ENCODE data around the gene GMNN. TPM values are rescaled to one million over a fixed set of nuclear protein-coding genes. Genes with fewer than 3 reads are reported as not detected.
"Not testable (repeated sequence)": the region's sequence is repeated elsewhere in the genome, so short reads cannot be mapped to it uniquely, and the experiment has no call there.

Gene GMNN
- total and polyA plus RNA-seq, 2 experiments from 2014 or later: 88.2 to 202 TPM

GRCh38 chr6:24734166-24734565 lies 40.6 kb upstream of the GMNN start:
- Mint-ChIP-seq H3K4me3 (no peak overlapping the region), H3K4me1 (no peaks in the 10 kb centered on the region)
- H2AFZ ChIP-seq: no peak overlapping the region

DNA sequence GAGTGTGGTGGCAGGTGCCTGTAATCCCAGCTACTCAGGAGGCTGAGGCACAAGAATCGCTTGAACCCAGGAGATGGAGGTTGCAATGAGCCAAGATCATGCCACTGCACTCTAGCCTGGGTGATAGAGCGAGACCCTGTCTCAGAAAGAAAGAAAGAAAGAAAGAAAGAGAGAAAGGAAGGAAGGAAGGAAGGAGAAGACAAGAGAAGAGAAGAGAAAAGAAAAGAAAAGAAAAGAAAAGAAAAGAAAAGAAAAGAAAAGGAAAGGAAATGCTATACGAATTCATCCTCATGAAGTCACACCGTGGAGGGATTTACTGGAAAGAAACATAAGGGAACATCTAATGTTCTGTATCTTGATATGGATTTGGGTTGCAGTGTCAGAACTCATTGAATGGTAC lies 40.0 kb upstream of the GMNN start:
- Mint-ChIP-seq H3K36me3 (ENCODE audit: low read depth) (peaks cover 18% of the 10 kb centered on the region), H3K9me3 (peaks cover 32% of the 10 kb centered on the region)
- H3K27ac ChIP-seq (ENCODE audit: low read depth); H3K4me3 Mint-ChIP-seq; H3K4me3 ChIP-seq; DNase-seq (ENCODE audit: low spot score); H3F3A ChIP-seq (replicated peaks; ENCODE audit: low read depth); H3K4me1 ChIP-seq (ENCODE audit: insufficient read depth); H3K4me1 Mint-ChIP-seq; H3K27ac Mint-ChIP-seq; H2AFZ ChIP-seq; H3K79me2 ChIP-seq (replicated peaks; ENCODE audit: insufficient read depth); H3K27me3 Mint-ChIP-seq (ENCODE audit: insufficient read depth, low read depth, poor library complexity); H3K27me3 ChIP-seq (ENCODE audit: insufficient read depth); H4K20me1 ChIP-seq (replicated peaks; ENCODE audit: insufficient read depth); H3K9me2 ChIP-seq (ENCODE audit: insufficient read depth); ATAC-seq; H3K4me2 ChIP-seq: not testable (repeated sequence)
- peaks cover 12% of the 10 kb centered on the region; the same call in 1 of the 2 replicates for H3K36me3 ChIP-seq (ENCODE audit: insufficient read depth)

More at GRCh38 chr6:24734166-24734565, 40.6 kb upstream of the GMNN start:
- ATAC-seq (no peak), DNase-seq (ENCODE audit: low spot score) (no peak)
- Histone ChIP-seq H3K4me1 (ENCODE audit: insufficient read depth) (no peaks in the 10 kb centered on the region), H3K4me3 (no peak overlapping the region), H3K4me2 (no peak overlapping the region), H3K9me2 (ENCODE audit: insufficient read depth) (no peaks in the 10 kb centered on the region), H3K79me2 (replicated peaks; ENCODE audit: insufficient read depth) (no peaks in the 10 kb centered on the region), H4K20me1 (replicated peaks; ENCODE audit: insufficient read depth) (no peaks in the 10 kb centered on the region), H3K27me3 (ENCODE audit: insufficient read depth) (no peaks in the 10 kb centered on the region), H3F3A (replicated peaks; ENCODE audit: low read depth) (no peaks in the 10 kb centered on the region), H3K27ac (ENCODE audit: low read depth) (no peak overlapping the region), H3K36me3 (ENCODE audit: insufficient read depth) (peaks cover 12% of the 10 kb centered on the region; the same call in 1 of the 2 replicates)
- H3K36me3 Mint-ChIP-seq (ENCODE audit: low read depth): peaks cover 18% of the 10 kb centered on the region
- TF ChIP-seq NANOG (IDR thresholded peaks at IDR 0.05; ENCODE audit: borderline replicate concordance): no peak
- TF ChIP-seq, protein P1, sequence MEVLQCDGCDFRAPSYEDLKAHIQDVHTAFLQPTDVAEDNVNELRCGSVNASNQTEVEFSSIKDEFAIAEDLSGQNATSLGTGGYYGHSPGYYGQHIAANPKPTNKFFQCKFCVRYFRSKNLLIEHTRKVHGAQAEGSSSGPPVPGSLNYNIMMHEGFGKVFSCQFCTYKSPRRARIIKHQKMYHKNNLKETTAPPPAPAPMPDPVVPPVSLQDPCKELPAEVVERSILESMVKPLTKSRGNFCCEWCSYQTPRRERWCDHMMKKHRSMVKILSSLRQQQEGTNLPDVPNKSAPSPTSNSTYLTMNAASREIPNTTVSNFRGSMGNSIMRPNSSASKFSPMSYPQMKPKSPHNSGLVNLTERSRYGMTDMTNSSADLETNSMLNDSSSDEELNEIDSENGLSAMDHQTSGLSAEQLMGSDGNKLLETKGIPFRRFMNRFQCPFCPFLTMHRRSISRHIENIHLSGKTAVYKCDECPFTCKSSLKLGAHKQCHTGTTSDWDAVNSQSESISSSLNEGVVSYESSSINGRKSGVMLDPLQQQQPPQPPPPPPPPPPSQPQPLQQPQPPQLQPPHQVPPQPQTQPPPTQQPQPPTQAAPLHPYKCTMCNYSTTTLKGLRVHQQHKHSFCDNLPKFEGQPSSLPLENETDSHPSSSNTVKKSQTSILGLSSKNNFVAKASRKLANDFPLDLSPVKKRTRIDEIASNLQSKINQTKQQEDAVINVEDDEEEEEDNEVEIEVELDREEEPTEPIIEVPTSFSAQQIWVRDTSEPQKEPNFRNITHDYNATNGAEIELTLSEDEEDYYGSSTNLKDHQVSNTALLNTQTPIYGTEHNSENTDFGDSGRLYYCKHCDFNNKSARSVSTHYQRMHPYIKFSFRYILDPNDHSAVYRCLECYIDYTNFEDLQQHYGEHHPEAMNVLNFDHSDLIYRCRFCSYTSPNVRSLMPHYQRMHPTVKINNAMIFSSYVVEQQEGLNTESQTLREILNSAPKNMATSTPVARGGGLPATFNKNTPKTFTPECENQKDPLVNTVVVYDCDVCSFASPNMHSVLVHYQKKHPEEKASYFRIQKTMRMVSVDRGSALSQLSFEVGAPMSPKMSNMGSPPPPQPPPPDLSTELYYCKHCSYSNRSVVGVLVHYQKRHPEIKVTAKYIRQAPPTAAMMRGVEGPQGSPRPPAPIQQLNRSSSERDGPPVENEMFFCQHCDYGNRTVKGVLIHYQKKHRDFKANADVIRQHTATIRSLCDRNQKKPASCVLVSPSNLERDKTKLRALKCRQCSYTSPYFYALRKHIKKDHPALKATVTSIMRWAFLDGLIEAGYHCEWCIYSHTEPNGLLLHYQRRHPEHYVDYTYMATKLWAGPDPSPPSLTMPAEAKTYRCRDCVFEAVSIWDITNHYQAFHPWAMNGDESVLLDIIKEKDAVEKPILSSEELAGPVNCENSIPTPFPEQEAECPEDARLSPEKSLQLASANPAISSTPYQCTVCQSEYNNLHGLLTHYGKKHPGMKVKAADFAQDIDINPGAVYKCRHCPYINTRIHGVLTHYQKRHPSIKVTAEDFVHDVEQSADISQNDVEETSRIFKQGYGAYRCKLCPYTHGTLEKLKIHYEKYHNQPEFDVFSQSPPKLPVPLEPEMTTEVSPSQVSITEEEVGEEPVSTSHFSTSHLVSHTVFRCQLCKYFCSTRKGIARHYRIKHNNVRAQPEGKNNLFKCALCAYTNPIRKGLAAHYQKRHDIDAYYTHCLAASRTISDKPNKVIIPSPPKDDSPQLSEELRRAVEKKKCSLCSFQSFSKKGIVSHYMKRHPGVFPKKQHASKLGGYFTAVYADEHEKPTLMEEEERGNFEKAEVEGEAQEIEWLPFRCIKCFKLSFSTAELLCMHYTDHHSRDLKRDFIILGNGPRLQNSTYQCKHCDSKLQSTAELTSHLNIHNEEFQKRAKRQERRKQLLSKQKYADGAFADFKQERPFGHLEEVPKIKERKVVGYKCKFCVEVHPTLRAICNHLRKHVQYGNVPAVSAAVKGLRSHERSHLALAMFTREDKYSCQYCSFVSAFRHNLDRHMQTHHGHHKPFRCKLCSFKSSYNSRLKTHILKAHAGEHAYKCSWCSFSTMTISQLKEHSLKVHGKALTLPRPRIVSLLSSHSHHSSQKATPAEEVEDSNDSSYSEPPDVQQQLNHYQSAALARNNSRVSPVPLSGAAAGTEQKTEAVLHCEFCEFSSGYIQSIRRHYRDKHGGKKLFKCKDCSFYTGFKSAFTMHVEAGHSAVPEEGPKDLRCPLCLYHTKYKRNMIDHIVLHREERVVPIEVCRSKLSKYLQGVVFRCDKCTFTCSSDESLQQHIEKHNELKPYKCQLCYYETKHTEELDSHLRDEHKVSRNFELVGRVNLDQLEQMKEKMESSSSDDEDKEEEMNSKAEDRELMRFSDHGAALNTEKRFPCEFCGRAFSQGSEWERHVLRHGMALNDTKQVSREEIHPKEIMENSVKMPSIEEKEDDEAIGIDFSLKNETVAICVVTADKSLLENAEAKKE (CRISPR knock-in tag; IDR thresholded peaks at IDR 0.05): no peak
- no peak for TF ChIP-seq ZNF331 (CRISPR knock-in tag; IDR thresholded peaks at IDR 0.05; ENCODE audit: low read depth)
- TF ChIP-seq EZH2phosphoT487 (IDR thresholded peaks at IDR 0.05; ENCODE audit: unreplicated experiment): no peak
- TF ChIP-seq ETS1 (IDR thresholded peaks at IDR 0.05): no peak
- TF ChIP-seq ZNF114 (CRISPR knock-in tag; IDR thresholded peaks at IDR 0.05): no peak
- no peak overlapping the region for H3K27ac Mint-ChIP-seq
- H3K9me3 Mint-ChIP-seq: peaks cover 32% of the 10 kb centered on the region
- peaks cover 5% of the 10 kb centered on the region for H3K27me3 Mint-ChIP-seq (ENCODE audit: insufficient read depth, low read depth, poor library complexity)
